CD1c-positive myeloid dendritic cell (primary cell): ENCODE measurements around the gene MANEAL.

ENCODE experiments used
- DNase-seq: peaks from one replicate; pipeline ENCODE4 v3.0.0-alpha.2; 2016; ENCODE audit errors: extremely low spot score

Gene MANEAL

GRCh38 chr1:37782491-37782890, 11.2 kb upstream of the MANEAL start:
- DNase-seq = no peak

- no peak for DNase-seq
These were observed 532 bp upstream of the MANEAL start for GRCh38 chr1:37792943-37793686.

GRCh38 chr1:37794372-37795339, 1.0 kb downstream of the MANEAL start:
- DNase-seq = no peak

- peak; percentile 74 for DNase-seq
These were observed 1.9 kb downstream of the MANEAL start for GRCh38 chr1:37795340-37796125.

GRCh38 chr1:37797750-37798345, 4.2 kb downstream of the MANEAL start:
- no peak for DNase-seq

- no peak for DNase-seq
These were observed 8.8 kb downstream of the MANEAL start for GRCh38 chr1:37802439-37802838.

- no peak for DNase-seq
These were observed 13.5 kb downstream of the MANEAL start for GRCh38 chr1:37807220-37807554.

GRCh38 chr1:37807555-37808368, 14.1 kb downstream of the MANEAL start, which contains the start of the genes C1orf122 and YRDC:
C1orf122 (plus strand) TSS chr1:37807790; CDS start chr1:37808405, 615 bp downstream.
YRDC (minus strand) TSS chr1:37808208; CDS start chr1:37808180, 28 bp downstream.
- DNase-seq = peak; percentile 95

GRCh38 chr1:37808369-37809319, 15.0 kb downstream of the MANEAL start:
- peak; percentile 74 for DNase-seq

GRCh38 chr1:37809942-37810341, 16.3 kb downstream of the MANEAL start:
- DNase-seq = peak; percentile 89

GRCh38 chr1:37811027-37811655, 17.5 kb downstream of the MANEAL start:
- peak; percentile 79 for DNase-seq

- no peak for DNase-seq
These were observed 20.0 kb downstream of the MANEAL start for GRCh38 chr1:37813529-37814145.

- DNase-seq = no peak
These were observed 20.6 kb downstream of the MANEAL start for GRCh38 chr1:37814252-37814651.

GRCh38 chr1:37817481-37817880, 23.8 kb downstream of the MANEAL start:
- no peak for DNase-seq

- peak; percentile 36 for DNase-seq
These were observed 27.8 kb downstream of the MANEAL start for GRCh38 chr1:37821481-37821880.

GRCh38 chr1:37822906-37823815, 29.5 kb downstream of the MANEAL start:
- peak; percentile 52 for DNase-seq

GRCh38 chr1:37824001-37824400, 30.4 kb downstream of the MANEAL start:
- peak; percentile 42 for DNase-seq
